Measurements from ENCODE around the gene FOXP1.

The FOXP1 gene

DNA sequence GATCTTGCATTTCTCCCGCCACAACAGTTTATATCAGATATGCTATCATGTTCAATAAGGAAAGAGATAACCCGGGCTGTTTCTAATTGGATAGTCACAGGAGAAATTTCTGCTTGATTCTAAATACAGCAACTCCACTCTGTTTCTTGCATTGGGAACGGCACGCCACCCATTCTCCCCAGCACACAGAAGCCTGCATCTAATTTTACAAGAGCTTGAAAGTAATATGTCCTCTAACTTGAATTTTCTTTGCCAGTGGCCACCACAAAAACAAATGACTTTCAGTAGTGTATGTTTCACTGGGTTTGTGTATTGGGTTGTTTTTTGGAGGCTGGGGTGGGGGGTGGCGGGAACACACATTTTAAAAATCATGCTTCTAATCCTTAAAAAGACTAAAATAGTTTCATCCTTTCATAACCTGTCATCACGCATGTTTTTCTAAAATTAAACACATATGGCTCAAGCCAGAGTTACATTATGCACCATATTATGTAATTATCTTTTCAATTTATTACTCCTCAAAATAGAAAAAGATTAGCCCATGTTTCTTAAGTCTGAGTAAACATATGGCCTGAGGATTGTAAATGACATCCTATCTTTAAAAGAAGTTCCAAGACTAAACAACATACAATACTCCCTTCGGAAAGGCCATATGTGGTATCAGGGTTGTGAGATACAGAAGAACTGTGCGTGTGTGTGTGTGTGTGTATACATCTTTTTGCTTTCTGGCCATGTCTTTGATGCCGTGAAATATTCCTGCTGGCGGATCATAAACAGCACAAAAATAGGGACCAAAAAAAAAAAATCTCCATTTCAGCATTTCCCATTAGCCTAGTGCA, 176.3 kb downstream of the FOXP1 start:
- no peak for DNase-seq (ENCODE audit: extremely low read depth in 1 of 2, low read depth in 1 of 2)

DNA sequence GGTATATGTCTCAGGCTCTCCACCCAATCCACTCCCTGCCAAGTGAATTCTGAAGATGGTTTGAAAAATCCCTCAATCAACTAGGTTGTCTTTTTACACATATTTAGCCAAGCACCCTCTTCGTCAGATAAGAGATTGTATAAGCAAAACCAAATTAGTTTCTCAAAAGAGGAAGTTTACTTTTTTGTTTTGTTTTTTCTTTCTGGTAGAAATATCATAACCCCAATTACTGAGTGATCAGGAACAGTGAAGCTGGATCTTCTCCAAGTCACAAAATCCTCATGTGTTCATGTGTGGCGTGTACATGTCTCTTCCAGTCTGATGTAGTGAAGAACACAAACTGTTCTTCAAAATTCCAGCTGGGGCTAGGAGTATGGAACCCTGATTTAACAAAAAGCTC, 180.6 kb downstream of the FOXP1 start:
- DNase-seq (ENCODE audit: extremely low read depth in 1 of 2, low read depth in 1 of 2): no peak

DNA sequence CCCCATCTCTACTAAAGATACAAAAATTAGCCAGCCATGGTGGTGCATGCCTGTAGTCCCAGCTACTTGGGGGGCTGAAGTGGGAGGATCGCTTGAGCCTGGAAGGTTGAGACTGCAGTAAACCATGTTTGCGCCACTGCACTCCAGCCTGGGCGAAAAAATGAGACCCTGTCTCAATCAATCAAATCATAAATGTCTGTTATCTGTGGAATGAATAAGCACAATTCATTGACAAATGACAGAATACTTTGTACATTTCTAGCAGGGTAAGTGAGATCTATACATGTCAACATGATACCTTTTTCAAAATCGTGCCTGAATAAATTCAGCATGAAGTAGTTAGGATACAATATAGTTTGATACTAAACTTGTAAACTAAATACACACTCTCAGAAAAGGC, 181.2 kb downstream of the FOXP1 start:
- no peak for DNase-seq (ENCODE audit: extremely low read depth in 1 of 2, low read depth in 1 of 2)

DNA sequence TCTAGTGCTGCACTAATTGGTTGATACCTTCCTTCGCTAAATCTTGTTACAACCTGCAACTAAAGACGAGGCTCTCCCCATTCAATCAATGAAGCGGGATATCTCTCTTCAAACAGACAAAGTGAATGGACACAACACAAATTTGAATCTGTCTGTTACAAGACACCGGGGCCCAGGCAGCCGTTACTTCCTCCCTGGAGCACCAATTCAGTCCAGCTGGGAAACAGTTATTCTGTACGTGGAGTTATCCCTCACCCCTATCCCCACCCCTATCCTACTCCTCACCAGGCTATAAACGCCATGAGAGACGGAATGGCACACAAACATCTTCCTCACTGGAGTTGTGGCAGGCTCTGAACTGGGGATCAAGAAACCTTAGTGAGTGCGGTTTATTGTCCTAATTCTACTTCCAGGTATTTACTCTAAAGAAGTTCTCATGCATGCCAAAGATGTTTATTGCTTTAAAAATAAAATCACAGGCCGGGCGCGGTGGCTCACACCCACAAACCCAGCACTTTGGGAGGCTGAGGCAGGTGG, 181.8 kb downstream of the FOXP1 start:
- no peak for DNase-seq (ENCODE audit: extremely low read depth in 1 of 2, low read depth in 1 of 2)

DNA sequence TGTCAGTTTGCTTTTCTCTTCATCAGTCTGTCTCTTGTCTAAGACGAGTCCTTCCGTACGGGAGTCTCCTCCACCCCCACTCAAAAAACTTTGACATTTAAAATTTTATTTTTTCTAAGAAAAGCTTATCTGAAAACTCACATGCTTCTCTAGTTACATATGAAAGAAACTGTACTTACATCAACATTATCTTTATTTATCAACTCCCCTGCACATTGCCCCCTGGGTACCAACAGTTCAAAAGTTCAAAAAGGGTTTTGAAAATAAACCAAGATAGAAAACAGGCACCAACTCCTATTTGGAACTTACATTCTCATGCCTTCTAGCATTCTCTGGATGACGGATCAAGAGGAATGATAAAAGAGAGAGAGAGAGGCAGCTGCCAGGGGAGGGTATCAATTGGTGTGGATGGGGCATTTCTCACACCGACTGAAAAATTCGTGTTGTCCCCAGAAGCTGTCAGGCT, 182.5 kb downstream of the FOXP1 start:
- no peak for DNase-seq (ENCODE audit: extremely low read depth in 1 of 2, low read depth in 1 of 2)

DNA sequence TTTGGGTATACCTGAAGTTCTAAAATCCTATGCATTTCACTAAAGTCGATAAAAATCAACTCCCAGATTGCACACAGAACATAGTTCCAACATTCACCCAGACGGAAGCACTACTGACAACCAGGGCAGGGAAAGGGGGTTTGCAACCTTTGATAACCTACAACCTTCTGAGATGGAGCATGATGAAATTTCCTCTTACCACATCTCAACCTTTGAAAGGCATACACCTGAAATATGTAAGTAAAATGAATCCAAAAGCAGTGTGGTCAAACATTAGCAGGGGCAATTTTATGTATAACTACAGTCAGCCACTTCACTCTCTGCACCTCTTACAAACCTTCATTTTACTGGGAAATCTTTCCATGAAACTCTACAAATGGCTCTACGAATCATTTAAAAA, 184.1 kb downstream of the FOXP1 start:
- DNase-seq (ENCODE audit: extremely low read depth in 1 of 2, low read depth in 1 of 2): no peak

DNA sequence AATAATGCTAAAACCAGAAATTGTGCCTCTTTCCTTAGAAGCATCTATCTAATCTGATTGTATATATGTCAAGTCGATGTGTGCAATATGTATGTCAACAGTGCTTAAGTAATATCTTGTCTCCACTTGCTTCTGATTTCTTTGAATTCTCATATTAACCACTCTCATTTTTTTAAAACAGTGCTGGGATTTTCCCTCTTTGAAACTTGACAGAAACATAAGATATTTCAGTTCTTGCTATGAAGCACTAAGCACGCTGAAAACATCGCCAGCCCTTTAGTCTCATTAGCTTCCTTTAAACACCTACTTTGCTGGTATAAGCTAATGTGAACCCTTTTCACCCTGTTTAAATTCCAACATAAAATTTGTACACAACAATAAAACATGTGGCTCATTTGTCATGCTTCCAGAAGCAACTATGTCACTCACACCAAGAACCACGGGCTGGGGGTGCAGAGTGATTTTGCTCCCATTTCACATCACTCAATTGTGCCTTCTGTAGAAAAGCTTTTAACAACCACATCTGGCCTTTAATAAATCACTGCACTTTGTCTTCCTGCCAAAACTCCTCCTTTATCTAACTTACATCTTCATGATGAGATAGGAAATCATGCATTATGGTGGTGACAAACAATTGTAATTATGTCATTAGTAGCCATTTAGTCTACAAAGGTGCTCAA, 185.2 kb downstream of the FOXP1 start:
- DNase-seq (ENCODE audit: extremely low read depth in 1 of 2, low read depth in 1 of 2): no peak

DNA sequence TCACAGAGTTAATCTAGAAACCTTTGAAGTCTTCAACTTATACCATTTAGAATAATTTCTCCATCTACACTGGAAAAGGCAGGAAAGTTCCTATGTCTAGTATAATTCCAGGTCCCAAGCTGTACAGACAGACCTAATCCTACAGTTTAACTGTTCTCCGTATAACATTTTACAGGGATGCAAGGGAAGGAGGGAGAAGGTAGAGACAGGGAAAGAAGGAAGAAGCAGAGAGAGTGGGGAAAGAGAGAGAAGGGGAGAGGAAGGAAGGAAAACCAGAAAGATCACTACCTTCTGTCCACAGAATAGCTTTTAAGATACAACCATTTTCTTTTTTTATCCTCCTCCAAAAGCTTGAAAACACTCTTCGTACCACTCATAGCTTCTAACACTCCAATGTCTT, 185.8 kb downstream of the FOXP1 start:
- no peak for DNase-seq (ENCODE audit: extremely low read depth in 1 of 2, low read depth in 1 of 2)

DNA sequence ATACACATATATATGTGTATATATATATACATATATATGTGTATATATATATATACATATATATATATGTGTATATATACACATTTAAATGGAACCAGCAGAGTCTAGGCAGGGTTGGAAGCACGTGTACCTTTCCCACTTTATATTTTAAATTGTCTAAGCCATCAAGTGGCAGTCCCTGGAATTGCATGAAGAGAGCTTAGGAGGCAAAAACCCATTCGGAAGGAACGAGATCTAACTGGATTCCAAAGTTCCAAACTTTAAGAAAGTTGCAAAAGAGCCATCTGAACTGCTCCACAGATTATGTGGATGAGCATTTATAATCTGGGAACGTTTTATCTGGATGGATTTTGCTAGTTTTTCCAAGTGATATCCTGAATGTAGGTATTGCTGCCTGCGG, 186.5 kb downstream of the FOXP1 start:
- DNase-seq (ENCODE audit: extremely low read depth in 1 of 2, low read depth in 1 of 2): no peak

DNA sequence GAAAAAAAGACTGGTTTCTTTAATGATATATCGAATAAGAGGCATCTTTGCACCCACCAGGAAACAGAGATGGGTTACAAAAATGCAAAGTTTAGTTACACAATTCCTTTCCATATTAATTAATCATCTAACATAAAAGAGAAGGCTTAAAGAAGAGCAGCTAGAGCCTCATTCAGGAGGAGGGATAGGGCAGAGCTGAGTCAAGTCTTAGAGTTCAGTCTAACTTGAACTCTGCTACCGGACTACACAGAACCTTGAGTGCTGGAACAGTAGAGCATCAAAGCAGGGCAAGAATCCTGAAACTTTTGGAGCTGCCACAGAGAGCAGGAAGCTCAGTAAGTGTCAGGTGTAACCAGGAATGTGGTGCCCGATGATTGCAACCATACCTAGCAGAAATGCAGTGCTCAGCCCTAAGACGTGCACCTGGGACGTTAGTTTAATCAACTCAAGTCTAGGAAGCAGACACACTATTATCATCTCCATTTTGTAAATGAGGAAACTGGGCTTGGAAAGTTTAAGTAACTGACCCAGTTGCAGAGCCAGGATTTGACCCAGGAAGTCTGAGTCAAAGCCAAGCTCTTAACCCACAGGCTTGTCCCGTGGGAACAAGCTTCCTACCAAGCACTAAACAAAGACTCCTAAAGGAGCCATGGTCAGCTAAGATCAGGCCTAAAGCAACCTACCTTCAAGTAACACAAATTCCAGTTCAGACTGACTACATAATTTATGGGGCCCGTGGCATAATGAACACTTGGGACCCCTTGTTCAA, 187.4 kb downstream of the FOXP1 start:
- no peak for DNase-seq (ENCODE audit: extremely low read depth in 1 of 2, low read depth in 1 of 2)

DNA sequence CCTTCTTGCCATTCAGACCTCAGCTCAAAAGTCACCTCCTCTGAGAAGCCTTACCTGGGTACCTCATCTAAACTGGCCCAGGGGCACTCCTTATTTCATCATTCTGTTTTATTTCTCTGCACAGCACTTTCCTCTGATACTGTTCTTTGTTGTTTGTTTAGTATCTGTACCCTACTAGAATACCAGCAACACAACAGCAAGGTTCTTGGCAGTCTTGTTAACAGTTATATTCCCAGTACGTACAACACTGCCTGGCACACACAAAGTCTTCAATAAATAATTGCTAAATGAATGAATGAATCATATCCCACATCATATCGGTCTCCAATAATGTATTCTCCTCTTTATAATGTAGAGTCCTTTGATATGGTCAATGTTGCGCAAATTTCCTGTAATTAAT, 188.1 kb downstream of the FOXP1 start:
- no peak for DNase-seq (ENCODE audit: extremely low read depth in 1 of 2, low read depth in 1 of 2)

DNA sequence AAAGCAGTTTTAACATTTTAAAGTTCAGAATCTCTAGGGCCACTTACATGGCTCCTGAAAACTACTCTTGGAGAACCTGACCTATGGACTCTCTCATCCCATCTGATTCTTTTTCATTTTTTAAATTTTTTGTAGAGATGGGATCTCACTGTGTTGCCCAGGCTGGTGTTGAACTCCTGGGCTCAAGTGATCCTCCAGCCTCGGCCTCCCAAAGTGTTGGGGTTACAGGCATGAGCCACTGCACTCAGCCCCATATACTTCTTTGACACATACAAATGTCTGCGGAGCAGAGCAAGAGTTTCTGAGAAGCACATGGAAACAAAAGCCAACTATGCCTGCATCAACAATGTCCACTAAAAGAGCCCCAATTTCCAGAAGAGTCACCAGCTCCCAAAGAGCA, 189.8 kb downstream of the FOXP1 start:
- no peak for DNase-seq (ENCODE audit: extremely low read depth in 1 of 2, low read depth in 1 of 2)

DNA sequence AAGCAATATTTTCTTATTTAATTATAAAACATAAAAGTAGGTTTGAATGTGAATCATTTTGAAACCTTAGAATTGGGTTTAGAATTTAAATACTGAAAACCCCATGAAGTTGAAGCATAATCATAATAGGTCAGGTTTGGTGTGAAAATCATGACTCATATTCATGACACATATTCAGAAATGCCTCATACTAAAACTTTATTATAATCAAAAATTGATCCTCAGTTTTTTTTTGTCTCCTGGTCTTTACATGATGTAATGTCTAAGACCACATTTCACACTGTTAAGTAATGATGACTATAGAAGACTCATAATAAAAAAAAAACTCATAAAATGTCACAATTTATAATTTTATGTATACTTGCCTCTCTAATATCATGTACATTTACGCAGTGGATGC, 190.4 kb downstream of the FOXP1 start:
- DNase-seq (ENCODE audit: extremely low read depth in 1 of 2, low read depth in 1 of 2): no peak

DNA sequence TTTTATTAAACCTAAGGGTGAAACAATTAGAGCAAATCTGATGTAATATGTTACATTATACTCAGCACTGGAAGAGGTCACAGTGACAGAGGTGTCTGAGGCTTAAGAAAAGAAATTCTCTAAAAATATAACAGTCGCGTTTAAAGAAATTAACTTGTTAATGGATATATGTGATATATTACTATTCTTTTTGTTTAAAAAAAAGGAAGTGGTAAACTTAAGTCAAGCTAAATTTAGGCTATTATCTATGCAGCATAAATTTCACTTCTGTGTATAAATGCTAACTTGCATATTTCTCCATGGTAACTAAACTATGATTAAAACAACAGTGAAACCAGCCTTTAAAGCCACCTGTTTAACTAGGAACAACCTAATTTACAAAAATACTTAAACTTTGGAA, 191.3 kb downstream of the FOXP1 start:
- no peak for DNase-seq (ENCODE audit: extremely low read depth in 1 of 2, low read depth in 1 of 2)

DNA sequence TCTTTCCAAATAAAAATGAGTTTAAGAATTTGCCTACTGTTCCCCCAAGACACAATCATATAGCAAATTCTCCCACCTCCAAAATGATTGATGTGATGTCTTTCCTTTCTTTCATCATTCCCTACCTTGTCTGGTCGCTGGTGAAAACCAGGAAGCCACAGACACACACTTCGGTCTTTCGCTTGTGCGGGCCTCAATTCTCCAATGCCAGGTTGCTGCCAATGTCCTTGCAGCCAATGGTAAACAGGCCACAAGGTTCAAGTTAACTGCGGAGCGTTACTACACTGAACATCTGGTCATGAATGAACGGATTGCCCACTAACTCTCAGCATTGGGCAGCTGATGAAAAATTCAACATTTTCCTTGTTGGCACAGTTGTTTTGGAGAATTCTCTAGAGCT, 192.2 kb downstream of the FOXP1 start:
- no peak for DNase-seq (ENCODE audit: extremely low read depth in 1 of 2, low read depth in 1 of 2)

DNA sequence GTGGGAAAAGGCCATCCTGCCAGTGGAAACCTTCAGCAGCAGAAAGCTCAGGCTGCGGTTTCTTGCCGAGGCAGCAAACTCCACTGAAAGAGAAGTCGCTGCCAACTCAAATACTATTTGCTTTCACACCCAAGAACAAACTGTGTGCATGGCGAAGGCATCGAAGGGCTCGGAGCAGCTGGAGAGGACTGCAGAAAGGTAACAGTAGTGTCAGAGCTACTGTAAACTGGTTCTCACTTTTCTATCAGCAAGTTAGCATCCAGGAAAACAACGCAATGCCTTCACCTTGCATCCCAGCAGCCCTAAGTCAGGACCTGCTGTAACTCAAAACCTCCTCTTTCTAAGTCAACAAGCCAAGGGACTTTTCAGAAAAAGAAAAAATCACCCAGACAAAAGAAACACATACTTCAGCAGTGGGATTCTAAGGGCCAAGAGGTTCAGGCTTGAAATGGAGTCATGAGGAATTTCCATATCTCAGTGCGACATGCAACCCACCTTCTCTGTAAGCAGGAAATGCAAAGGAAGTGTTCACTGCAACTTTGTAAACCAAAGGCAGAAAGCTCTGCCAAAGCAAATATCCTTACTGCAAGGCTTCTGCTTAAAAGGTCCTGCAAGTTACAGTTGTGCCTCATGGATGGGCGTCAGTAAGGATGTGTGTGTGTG, 193.5 kb downstream of the FOXP1 start:
- no peak for DNase-seq (ENCODE audit: extremely low read depth in 1 of 2, low read depth in 1 of 2)

DNA sequence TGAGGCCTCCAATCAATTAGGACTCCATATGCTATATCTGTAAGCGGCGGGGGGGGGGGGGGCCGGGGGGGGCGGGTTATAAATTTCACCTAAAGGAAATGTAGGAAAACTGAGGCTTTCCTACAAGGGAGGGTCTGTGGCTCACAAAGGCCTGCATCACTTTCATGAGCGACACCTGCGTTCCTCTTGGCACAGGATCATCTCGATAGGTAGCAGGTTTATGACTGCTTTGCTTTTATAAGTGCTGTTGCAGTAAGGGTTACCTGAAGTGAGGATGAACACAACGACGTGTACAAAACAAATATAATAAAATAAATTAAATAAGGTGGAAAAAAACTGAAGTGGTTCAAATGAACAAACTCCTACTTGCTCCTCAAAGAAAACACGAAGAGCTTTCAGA, 194.3 kb downstream of the FOXP1 start:
- DNase-seq (ENCODE audit: extremely low read depth in 1 of 2, low read depth in 1 of 2): no peak

DNA sequence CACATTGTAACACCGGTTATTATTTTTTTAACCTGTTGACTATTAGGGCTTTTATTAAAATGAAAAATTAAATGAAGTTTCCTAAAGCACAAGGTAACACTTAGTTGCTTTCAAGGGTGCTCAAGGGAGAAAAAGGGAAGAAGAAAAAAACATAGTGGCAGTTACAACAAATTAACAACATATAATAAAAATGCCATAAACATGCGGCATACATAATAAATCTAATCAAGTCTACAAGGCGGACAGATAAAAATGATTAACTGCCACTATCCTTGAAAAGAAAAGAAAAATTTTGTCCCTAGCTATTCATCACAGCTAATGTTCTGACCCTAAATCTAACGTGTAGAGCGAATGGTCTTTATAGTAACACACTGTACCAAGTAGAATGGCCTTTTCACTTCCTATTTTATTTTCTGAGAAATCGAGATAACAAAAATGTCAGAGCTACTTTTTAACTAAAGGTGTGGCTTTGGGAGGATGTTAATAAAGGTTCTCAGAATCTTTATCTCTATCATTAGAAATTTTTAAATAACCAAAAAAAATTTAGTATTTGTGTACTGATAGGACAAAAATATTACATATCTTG, 194.9 kb downstream of the FOXP1 start:
- DNase-seq (ENCODE audit: extremely low read depth in 1 of 2, low read depth in 1 of 2): no peak

DNA sequence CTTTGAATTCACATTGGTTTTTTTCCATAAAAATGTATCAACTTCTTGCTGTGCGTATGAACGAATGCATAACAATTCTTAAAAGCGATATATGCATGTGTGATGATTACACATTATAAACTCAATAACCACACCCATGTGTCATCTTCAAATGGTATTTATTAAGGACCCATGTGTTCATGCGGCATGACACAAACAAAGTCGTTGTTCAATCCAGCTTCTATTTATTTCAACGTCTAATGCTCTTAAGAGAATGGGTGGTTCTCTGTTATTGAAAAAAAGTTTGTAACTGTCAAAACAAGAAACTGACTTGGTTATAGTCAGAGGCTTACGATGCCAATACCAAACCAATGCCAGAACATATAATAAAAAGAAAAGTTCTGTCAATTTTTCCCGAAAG, 195.9 kb downstream of the FOXP1 start:
- no peak for DNase-seq (ENCODE audit: extremely low read depth in 1 of 2, low read depth in 1 of 2)

DNA sequence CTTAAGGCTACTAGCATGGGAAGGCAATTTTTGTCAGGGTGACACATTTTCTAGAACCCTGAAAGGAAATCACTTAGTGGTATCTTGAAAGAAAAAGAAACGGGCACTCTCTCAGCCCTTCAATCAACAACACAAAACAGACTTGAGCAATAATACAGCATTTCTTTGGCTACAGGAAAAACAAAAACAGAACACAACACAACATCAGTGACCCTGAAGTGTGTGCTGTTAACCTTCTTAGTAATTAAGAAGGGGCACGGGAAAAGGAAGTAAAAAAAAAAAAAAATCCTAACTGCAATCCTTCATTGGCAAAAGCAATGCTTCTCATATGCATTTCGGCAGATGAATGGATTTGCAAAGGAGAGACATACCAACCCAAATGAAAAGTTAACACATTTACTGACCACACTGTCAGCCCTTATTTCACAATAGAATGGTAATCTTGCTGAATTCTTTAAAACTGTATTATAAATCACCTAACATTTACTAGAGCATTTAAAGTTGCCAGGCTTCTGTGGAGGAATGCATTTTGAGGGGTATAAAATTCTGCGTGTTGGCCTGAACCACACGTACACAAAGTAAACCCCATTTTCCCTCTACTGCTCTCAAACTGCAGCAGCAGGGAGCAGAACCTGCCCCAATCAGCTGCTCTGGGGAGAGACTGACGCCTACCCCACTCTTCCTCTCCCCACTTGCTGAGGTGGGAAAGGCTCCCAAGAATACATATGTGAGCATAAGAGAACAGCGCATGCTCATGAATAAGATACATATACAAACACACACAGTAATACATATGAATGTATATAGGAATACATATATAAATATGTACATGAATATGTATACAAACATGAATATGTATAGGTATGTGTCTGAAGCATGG, 198.5 kb downstream of the FOXP1 start:
- no peak for DNase-seq (ENCODE audit: extremely low read depth in 1 of 2, low read depth in 1 of 2)
